ENCODE data around the gene RICTOR. TPM values are rescaled to one million over a fixed set of nuclear protein-coding genes. Genes with fewer than 3 reads are reported as not detected.

RICTOR gene
- total and polyA plus RNA-seq, 10 donors = 6.3 to 70.9 (median 58.5) TPM

GRCh38 chr5:38985909-38986452, 88.2 kb downstream of the RICTOR start:
- DNase-seq = no peak
- 82 to 92% (median 85%) methylated on average over 9 of the region's 9 CpGs for WGBS, 5 donors
- TF ChIP-seq, protein P1, sequence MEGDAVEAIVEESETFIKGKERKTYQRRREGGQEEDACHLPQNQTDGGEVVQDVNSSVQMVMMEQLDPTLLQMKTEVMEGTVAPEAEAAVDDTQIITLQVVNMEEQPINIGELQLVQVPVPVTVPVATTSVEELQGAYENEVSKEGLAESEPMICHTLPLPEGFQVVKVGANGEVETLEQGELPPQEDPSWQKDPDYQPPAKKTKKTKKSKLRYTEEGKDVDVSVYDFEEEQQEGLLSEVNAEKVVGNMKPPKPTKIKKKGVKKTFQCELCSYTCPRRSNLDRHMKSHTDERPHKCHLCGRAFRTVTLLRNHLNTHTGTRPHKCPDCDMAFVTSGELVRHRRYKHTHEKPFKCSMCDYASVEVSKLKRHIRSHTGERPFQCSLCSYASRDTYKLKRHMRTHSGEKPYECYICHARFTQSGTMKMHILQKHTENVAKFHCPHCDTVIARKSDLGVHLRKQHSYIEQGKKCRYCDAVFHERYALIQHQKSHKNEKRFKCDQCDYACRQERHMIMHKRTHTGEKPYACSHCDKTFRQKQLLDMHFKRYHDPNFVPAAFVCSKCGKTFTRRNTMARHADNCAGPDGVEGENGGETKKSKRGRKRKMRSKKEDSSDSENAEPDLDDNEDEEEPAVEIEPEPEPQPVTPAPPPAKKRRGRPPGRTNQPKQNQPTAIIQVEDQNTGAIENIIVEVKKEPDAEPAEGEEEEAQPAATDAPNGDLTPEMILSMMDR (IDR thresholded peaks at IDR 0.05 in 8 of 11, conservative IDR thresholded peaks at IDR 0.05 in 3 of 11) = no peak
- TF ChIP-seq POLR2A (IDR thresholded peaks at IDR 0.05) = no peak
- no peak for TF ChIP-seq POLR2AphosphoS5 (IDR thresholded peaks at IDR 0.05)
- Histone ChIP-seq H3K27ac (no peak overlapping the region), H3K27me3 (replicated peaks in 1 of 7) (no peaks in the 10 kb centered on the region), H3K9me3 (peaks cover 0 to 11% (median 0%) of the 10 kb centered on the region in 8 donors), H3K4me3 (no peak overlapping the region), H3K36me3 (peaks cover 0 to 65% (median 22%) of the 10 kb centered on the region in 6 donors), H3K4me1 (no peaks in the 10 kb centered on the region)
- intact Hi-C loops (cut with DNase I; ENCODE audit: low total_unique reads) = no loop called here

- TF ChIP-seq POLR2A (IDR thresholded peaks at IDR 0.05) (no peak), POLR2AphosphoS5 (IDR thresholded peaks at IDR 0.05) (no peak)
- TF ChIP-seq, protein P1 (IDR thresholded peaks at IDR 0.05 in 8 of 11, conservative IDR thresholded peaks at IDR 0.05 in 3 of 11) = no peak
- no peak overlapping the region for H3K4me3 ChIP-seq
- no peaks in the 10 kb centered on the region for H3K4me1 ChIP-seq
- intact Hi-C loops (cut with DNase I; ENCODE audit: low total_unique reads) = no loop called here
- H3K9me3 ChIP-seq = no peaks in the 10 kb centered on the region
- no peak for DNase-seq
- no peaks in the 10 kb centered on the region for H3K27me3 ChIP-seq (replicated peaks in 1 of 7)
- WGBS, 5 donors = 94 to 98% (median 95%) methylated on average over 2 of the region's 2 CpGs
- H3K36me3 ChIP-seq = peaks cover 0 to 69% (median 18%) of the 10 kb centered on the region in 6 donors
- H3K27ac ChIP-seq = no peak overlapping the region
These were observed 94.7 kb downstream of the RICTOR start for GRCh38 chr5:38979535-38979934.

DNA sequence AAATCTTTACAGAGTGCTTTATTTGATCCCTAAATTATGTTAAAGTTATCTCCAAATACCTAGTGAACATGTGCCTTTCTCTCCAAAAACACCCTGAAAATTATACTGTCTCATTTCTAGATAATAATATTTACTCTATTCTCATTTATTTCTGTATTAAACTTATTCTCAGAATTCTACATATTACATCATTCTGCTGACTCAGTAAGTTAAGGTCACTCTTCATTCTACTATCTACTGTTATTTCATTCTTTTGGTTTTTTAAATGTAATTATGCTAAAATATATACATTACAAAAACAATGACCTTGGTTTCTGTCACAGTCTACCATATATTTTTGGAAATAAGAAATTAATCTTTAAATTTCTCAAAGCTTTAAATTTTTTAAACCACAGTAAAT, 96.2 kb downstream of the RICTOR start:
- DNase-seq = no peak
- Histone ChIP-seq H3K4me3 (no peak overlapping the region), H3K36me3 (peaks cover 0 to 83% (median 22%) of the 10 kb centered on the region in 6 donors), H3K9me3 (no peaks in the 10 kb centered on the region), H3K27ac (no peak overlapping the region), H3K27me3 (replicated peaks in 1 of 7) (no peaks in the 10 kb centered on the region), H3K4me1 (no peaks in the 10 kb centered on the region)
- intact Hi-C loops (cut with DNase I; ENCODE audit: low total_unique reads) = no loop called here
- TF ChIP-seq POLR2AphosphoS5 (IDR thresholded peaks at IDR 0.05) (no peak), POLR2A (IDR thresholded peaks at IDR 0.05) (no peak)
- TF ChIP-seq, protein P1 (IDR thresholded peaks at IDR 0.05 in 8 of 11, conservative IDR thresholded peaks at IDR 0.05 in 3 of 11) = no peak

DNA sequence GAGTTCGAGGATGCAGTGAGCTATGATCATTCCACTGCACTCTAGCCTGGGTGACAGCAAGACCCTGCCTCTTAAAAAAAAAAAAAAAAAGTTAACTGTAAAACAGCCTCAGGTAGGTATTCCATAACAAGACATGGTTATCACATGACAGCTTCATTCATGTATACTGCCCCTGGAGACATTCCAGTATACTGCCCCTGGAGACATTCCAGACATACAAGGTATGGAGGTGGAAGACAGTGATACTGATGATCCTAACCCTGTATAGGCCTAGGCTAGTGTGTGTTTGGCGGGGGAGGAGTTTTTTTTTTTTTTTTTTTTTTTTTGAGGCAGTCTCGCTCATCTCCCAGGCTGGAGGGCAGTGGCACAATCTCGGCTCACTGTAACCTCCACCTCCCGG, 105.5 kb downstream of the RICTOR start:
- no peaks in the 10 kb centered on the region for H3K27me3 ChIP-seq (replicated peaks in 1 of 7)
- no peak overlapping the region for H3K27ac ChIP-seq
- 96 to 100% (median 98%) methylated on average over 5 of the region's 5 CpGs for WGBS, 5 donors
- no peaks in the 10 kb centered on the region for H3K9me3 ChIP-seq
- TF ChIP-seq POLR2AphosphoS5 (IDR thresholded peaks at IDR 0.05) = no peak
- TF ChIP-seq, protein P1 (IDR thresholded peaks at IDR 0.05 in 8 of 11, conservative IDR thresholded peaks at IDR 0.05 in 3 of 11) = no peak
- no peak for TF ChIP-seq POLR2A (IDR thresholded peaks at IDR 0.05)
- H3K4me3 ChIP-seq = no peak overlapping the region
- intact Hi-C loops (cut with DNase I; ENCODE audit: low total_unique reads) = no loop called here
- peaks cover 0 to 99% (median 41%) of the 10 kb centered on the region in 6 donors for H3K36me3 ChIP-seq
- no peaks in the 10 kb centered on the region for H3K4me1 ChIP-seq
- DNase-seq = no peak

Data from spleen (tissue), 11 donors.